D721Med (cell line): Measurements from ENCODE around the gene VDAC1.
"Not testable (repeated sequence)": the region's sequence is repeated elsewhere in the genome, so short reads cannot be mapped to it uniquely, and the experiment has no call there.

ENCODE experiments used
- DNase-seq: peaks from one replicate; pipeline ENCODE4 v3.0.0; 2011; ENCODE audit warnings: low spot score; ENCODE audit not compliant: insufficient read length
- FAIRE-seq: peaks from 2 replicates; lab custom pipeline; 2011; peaks lifted over from hg19 to GRCh38; lab: Jason Lieb, UNC
- CTCF ChIP-seq: IDR thresholded peaks from 2 replicates; pipeline ENCODE4 v1.5.1; 2012; ENCODE audit warnings: mild to moderate bottlenecking, control low read depth; ENCODE audit not compliant: insufficient read depth; ENCODE audit errors: missing control alignments

The VDAC1 gene

GRCh38 chr5:133938929-133939328, 65.8 kb downstream of the VDAC1 start:
- FAIRE-seq (no peak), DNase-seq (no peak)
- TF ChIP-seq CTCF = no peak

- TF ChIP-seq CTCF = no peak
- FAIRE-seq (no peak), DNase-seq (no peak)
Measured at GRCh38 chr5:133938039-133938821, 66.5 kb downstream of the VDAC1 start.

- FAIRE-seq = not testable (repeated sequence)
Measured at GRCh38 chr5:133937628-133938027, 67.1 kb downstream of the VDAC1 start.

GRCh38 chr5:133936651-133937015, 68.1 kb downstream of the VDAC1 start:
- FAIRE-seq (no peak), DNase-seq (no peak)
- TF ChIP-seq CTCF = no peak

More at GRCh38 chr5:133937628-133938027, 67.1 kb downstream of the VDAC1 start:
- not testable (repeated sequence) for DNase-seq

- not testable (repeated sequence) for DNase-seq, FAIRE-seq
Measured at GRCh38 chr5:133935991-133936650, 68.7 kb downstream of the VDAC1 start.

- DNase-seq (no peak), FAIRE-seq (no peak)
- no peak for TF ChIP-seq CTCF
Measured at GRCh38 chr5:133935667-133935940, 69.2 kb downstream of the VDAC1 start.

GRCh38 chr5:133934822-133935666, 69.7 kb downstream of the VDAC1 start:
- TF ChIP-seq CTCF = no peak
- DNase-seq (no peak), FAIRE-seq (no peak)

- no peak for TF ChIP-seq CTCF
- no peak for FAIRE-seq
- no peak for DNase-seq
Measured at GRCh38 chr5:133934311-133934710, 70.5 kb downstream of the VDAC1 start.
